NCI-H2029 (cell line): Measurements from ENCODE around the gene RAB4B.
"Not testable (repeated sequence)": the region's sequence is repeated elsewhere in the genome, so short reads cannot be mapped to it uniquely, and the experiment has no call there.

Experiments used
- DNase-seq: peaks from one replicate; lab custom pipeline; 2025; lab: John Stamatoyannopoulos, UW

RAB4B gene

GRCh38 chr19:40803857-40804782 lies 26.1 kb downstream of the RAB4B start:
- peak; percentile 68 for DNase-seq

GRCh38 chr19:40804783-40805242 lies 26.8 kb downstream of the RAB4B start:
- no peak for DNase-seq

GRCh38 chr19:40805258-40805868 lies 27.3 kb downstream of the RAB4B start:
- DNase-seq: peak; percentile 82

GRCh38 chr19:40806423-40807146 lies 28.5 kb downstream of the RAB4B start:
- DNase-seq: no peak

GRCh38 chr19:40807147-40808020 lies 29.3 kb downstream of the RAB4B start:
- no peak for DNase-seq

GRCh38 chr19:40808021-40808325 lies 29.9 kb downstream of the RAB4B start:
- DNase-seq: no peak

GRCh38 chr19:40808497-40808896 lies 30.4 kb downstream of the RAB4B start:
- no peak for DNase-seq

GRCh38 chr19:40809358-40810086 lies 31.5 kb downstream of the RAB4B start:
- DNase-seq: no peak

- no peak for DNase-seq
These were observed 32.1 kb downstream of the RAB4B start for GRCh38 chr19:40810160-40810559.

- DNase-seq: peak; percentile 23
These were observed 32.8 kb downstream of the RAB4B start for GRCh38 chr19:40810649-40811408.

GRCh38 chr19:40811478-40812341 lies 33.7 kb downstream of the RAB4B start:
- no peak for DNase-seq

GRCh38 chr19:40812571-40812970 lies 34.5 kb downstream of the RAB4B start:
- not testable (repeated sequence) for DNase-seq

GRCh38 chr19:40813182-40813581 lies 35.1 kb downstream of the RAB4B start:
- no peak for DNase-seq

- DNase-seq: no peak
These were observed 37.2 kb downstream of the RAB4B start for GRCh38 chr19:40815223-40815622.

GRCh38 chr19:40818480-40819399 lies 40.7 kb downstream of the RAB4B start:
- not testable (repeated sequence) for DNase-seq

- DNase-seq: not testable (repeated sequence)
These were observed 41.6 kb downstream of the RAB4B start for GRCh38 chr19:40819479-40820234.

- no peak for DNase-seq
These were observed 44.1 kb downstream of the RAB4B start for GRCh38 chr19:40822161-40822560.
